Neural crest cell (in vitro differentiated cells): Measurements from ENCODE around the gene ARID3C. TPM values are rescaled to one million over a fixed set of nuclear protein-coding genes. Genes with fewer than 3 reads are reported as not detected.

ENCODE experiments used
- DNase-seq: peaks from one replicate; pipeline ENCODE4 v3.0.0; 2021; ENCODE audit warnings: low read depth, mixed read lengths, low spot score
- H3K27ac Mint-ChIP-seq: one replicate; pipeline ENCODE4 v1.8.0; 2021; ENCODE audit warnings: mild to moderate bottlenecking, mixed read lengths; ENCODE audit not compliant: unreplicated experiment
- H3K27me3 Mint-ChIP-seq: 2 replicates; pipeline ENCODE4 v1.8.0; 2021; ENCODE audit warnings: low read depth, mild to moderate bottlenecking, mixed read lengths
- H3K36me3 Mint-ChIP-seq: 2 replicates; pipeline ENCODE4 v1.8.0; 2021; ENCODE audit warnings: low read depth, mild to moderate bottlenecking, mixed read lengths
- H3K4me1 Mint-ChIP-seq: 2 replicates; pipeline ENCODE4 v1.8.0; 2021; ENCODE audit warnings: mixed read lengths
- H3K4me3 Mint-ChIP-seq: one replicate; pipeline ENCODE4 v1.8.0; 2021; ENCODE audit warnings: mild to moderate bottlenecking, mixed read lengths
- H3K9me3 Mint-ChIP-seq: 2 replicates; pipeline ENCODE4 v1.8.0; 2021; ENCODE audit warnings: mixed read lengths
- CTCF ChIP-seq: fragments of 200-600 bp; sonication (generic); conservative IDR thresholded peaks from 2 replicates; pipeline ENCODE4 v1.5.0; 2021; ENCODE audit warnings: antibody characterized with exemption, mild to moderate bottlenecking
- total RNA-seq: library from RNA; stranded (reverse); gene quantifications from 2 replicates; pipeline ENCODE4 v1.2.1, GENCODE V29; 2021

ARID3C gene
- total RNA-seq, 1 donor from 2014 or later: 0.68 TPM

GRCh38 chr9:34611251-34611810 is 17.5 kb downstream of the ARID3C start:
- peak overlapping the region; percentile 94 for H3K4me3 Mint-ChIP-seq
- peak overlapping the region; percentile 96 for H3K27ac Mint-ChIP-seq
- H3K9me3 Mint-ChIP-seq: no peaks in the 10 kb centered on the region
- no peaks in the 10 kb centered on the region for H3K36me3 Mint-ChIP-seq
- H3K27me3 Mint-ChIP-seq: no peaks in the 10 kb centered on the region
- H3K4me1 Mint-ChIP-seq: peaks cover 27% of the 10 kb centered on the region
- no peak for TF ChIP-seq CTCF
- no peak for DNase-seq

GRCh38 chr9:34610434-34611206 is 18.2 kb downstream of the ARID3C start:
- H3K27ac Mint-ChIP-seq: no peak overlapping the region
- no peak for TF ChIP-seq CTCF
- H3K4me3 Mint-ChIP-seq: peak overlapping the region; percentile 94
- no peaks in the 10 kb centered on the region for H3K9me3 Mint-ChIP-seq
- peaks cover 27% of the 10 kb centered on the region for H3K4me1 Mint-ChIP-seq
- DNase-seq: no peak
- H3K36me3 Mint-ChIP-seq: no peaks in the 10 kb centered on the region
- H3K27me3 Mint-ChIP-seq: no peaks in the 10 kb centered on the region

GRCh38 chr9:34607331-34607730 is 21.5 kb downstream of the ARID3C start:
- no peak for TF ChIP-seq CTCF
- Mint-ChIP-seq H3K4me1 (peaks cover 18% of the 10 kb centered on the region), H3K9me3 (no peaks in the 10 kb centered on the region), H3K36me3 (no peaks in the 10 kb centered on the region), H3K27ac (no peak overlapping the region), H3K4me3 (no peak overlapping the region), H3K27me3 (peaks cover 9% of the 10 kb centered on the region)
- no peak for DNase-seq

- Mint-ChIP-seq H3K36me3 (no peaks in the 10 kb centered on the region), H3K27ac (no peak overlapping the region), H3K4me1 (peaks cover 15% of the 10 kb centered on the region), H3K4me3 (no peak overlapping the region), H3K9me3 (no peaks in the 10 kb centered on the region), H3K27me3 (peaks cover 9% of the 10 kb centered on the region)
- TF ChIP-seq CTCF: no peak
- no peak for DNase-seq
Observed at GRCh38 chr9:34606905-34607304, 22.0 kb downstream of the ARID3C start.

GRCh38 chr9:34606190-34606589 is 22.7 kb downstream of the ARID3C start:
- Mint-ChIP-seq H3K27ac (no peak overlapping the region), H3K9me3 (no peaks in the 10 kb centered on the region), H3K4me1 (peaks cover 15% of the 10 kb centered on the region)

More at GRCh38 chr9:34606190-34606589, 22.7 kb downstream of the ARID3C start:
- Mint-ChIP-seq H3K27me3 (peaks cover 9% of the 10 kb centered on the region), H3K36me3 (no peaks in the 10 kb centered on the region), H3K4me3 (no peak overlapping the region)
- no peak for DNase-seq
- no peak for TF ChIP-seq CTCF
